ENCODE results near the gene SLC35A4. TPM values are rescaled to one million over a fixed set of nuclear protein-coding genes. Genes with fewer than 3 reads are reported as not detected.

The SLC35A4 gene
- total and polyA plus RNA-seq, 4 donors, result 17.5 to 37.0 (median 26.6) TPM

DNA sequence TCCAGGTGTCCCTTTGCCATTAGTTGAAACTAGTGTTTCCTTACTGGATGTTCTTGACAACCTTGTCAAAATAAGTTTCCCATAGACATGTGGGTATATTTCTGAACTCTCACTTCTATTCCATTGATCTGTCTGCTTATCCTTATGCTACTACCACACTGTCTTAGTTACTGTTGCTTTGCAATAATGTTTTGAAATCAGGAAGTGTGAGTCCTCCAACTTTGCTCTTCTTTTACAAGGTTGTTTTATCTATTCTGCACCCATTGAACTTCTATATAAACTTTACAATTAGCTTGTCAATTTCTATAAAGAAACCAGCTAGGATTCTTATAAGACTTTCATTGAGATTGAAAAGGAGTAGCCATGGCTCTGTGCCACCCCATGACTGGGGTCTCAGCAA, 44.1 kb downstream of the SLC35A4 start:
- H3K4me3 ChIP-seq (ENCODE audit: low read depth in 1 of 3, low read length in 3 of 3), result no peak overlapping the region
- no peak overlapping the region for H3K27ac ChIP-seq (ENCODE audit: low read depth in 1 of 2, low read length in 2 of 2)
- TF ChIP-seq NR2F2 (IDR thresholded peaks at IDR 0.05), result no peak
- TF ChIP-seq RXRA (IDR thresholded peaks at IDR 0.05), result no peak
- TF ChIP-seq, protein P1, sequence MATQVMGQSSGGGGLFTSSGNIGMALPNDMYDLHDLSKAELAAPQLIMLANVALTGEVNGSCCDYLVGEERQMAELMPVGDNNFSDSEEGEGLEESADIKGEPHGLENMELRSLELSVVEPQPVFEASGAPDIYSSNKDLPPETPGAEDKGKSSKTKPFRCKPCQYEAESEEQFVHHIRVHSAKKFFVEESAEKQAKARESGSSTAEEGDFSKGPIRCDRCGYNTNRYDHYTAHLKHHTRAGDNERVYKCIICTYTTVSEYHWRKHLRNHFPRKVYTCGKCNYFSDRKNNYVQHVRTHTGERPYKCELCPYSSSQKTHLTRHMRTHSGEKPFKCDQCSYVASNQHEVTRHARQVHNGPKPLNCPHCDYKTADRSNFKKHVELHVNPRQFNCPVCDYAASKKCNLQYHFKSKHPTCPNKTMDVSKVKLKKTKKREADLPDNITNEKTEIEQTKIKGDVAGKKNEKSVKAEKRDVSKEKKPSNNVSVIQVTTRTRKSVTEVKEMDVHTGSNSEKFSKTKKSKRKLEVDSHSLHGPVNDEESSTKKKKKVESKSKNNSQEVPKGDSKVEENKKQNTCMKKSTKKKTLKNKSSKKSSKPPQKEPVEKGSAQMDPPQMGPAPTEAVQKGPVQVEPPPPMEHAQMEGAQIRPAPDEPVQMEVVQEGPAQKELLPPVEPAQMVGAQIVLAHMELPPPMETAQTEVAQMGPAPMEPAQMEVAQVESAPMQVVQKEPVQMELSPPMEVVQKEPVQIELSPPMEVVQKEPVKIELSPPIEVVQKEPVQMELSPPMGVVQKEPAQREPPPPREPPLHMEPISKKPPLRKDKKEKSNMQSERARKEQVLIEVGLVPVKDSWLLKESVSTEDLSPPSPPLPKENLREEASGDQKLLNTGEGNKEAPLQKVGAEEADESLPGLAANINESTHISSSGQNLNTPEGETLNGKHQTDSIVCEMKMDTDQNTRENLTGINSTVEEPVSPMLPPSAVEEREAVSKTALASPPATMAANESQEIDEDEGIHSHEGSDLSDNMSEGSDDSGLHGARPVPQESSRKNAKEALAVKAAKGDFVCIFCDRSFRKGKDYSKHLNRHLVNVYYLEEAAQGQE (IDR thresholded peaks at IDR 0.05), result no peak
- no peak for TF ChIP-seq YY1 (IDR thresholded peaks at IDR 0.05)
- no peak for TF ChIP-seq TAF1 (conservative IDR thresholded peaks at IDR 0.05)
- TF ChIP-seq, protein P2, sequence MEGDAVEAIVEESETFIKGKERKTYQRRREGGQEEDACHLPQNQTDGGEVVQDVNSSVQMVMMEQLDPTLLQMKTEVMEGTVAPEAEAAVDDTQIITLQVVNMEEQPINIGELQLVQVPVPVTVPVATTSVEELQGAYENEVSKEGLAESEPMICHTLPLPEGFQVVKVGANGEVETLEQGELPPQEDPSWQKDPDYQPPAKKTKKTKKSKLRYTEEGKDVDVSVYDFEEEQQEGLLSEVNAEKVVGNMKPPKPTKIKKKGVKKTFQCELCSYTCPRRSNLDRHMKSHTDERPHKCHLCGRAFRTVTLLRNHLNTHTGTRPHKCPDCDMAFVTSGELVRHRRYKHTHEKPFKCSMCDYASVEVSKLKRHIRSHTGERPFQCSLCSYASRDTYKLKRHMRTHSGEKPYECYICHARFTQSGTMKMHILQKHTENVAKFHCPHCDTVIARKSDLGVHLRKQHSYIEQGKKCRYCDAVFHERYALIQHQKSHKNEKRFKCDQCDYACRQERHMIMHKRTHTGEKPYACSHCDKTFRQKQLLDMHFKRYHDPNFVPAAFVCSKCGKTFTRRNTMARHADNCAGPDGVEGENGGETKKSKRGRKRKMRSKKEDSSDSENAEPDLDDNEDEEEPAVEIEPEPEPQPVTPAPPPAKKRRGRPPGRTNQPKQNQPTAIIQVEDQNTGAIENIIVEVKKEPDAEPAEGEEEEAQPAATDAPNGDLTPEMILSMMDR (IDR thresholded peaks at IDR 0.05; ENCODE audit: low read depth, low read length, missing input control), result no peak
- TF ChIP-seq HNF4G (IDR thresholded peaks at IDR 0.05), result no peak
- no peak for TF ChIP-seq JUND (IDR thresholded peaks at IDR 0.05)
- TF ChIP-seq RAD21 (IDR thresholded peaks at IDR 0.05), result no peak
- TF ChIP-seq, protein P3, sequence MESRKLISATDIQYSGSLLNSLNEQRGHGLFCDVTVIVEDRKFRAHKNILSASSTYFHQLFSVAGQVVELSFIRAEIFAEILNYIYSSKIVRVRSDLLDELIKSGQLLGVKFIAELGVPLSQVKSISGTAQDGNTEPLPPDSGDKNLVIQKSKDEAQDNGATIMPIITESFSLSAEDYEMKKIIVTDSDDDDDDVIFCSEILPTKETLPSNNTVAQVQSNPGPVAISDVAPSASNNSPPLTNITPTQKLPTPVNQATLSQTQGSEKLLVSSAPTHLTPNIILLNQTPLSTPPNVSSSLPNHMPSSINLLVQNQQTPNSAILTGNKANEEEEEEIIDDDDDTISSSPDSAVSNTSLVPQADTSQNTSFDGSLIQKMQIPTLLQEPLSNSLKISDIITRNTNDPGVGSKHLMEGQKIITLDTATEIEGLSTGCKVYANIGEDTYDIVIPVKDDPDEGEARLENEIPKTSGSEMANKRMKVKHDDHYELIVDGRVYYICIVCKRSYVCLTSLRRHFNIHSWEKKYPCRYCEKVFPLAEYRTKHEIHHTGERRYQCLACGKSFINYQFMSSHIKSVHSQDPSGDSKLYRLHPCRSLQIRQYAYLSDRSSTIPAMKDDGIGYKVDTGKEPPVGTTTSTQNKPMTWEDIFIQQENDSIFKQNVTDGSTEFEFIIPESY (IDR thresholded peaks at IDR 0.05), result no peak
- no peak for TF ChIP-seq EGR1 (IDR thresholded peaks at IDR 0.05; ENCODE audit: low read depth in 2 of 2)
- no peak for TF ChIP-seq SP1 (IDR thresholded peaks at IDR 0.05)
- no peaks in the 10 kb centered on the region for H3K36me3 ChIP-seq (ENCODE audit: control insufficient read depth in 4 of 4, insufficient read depth in 3 of 4, low read depth in 1 of 4, low read length in 3 of 4)
- no peak for DNase-seq (ENCODE audit: low spot score)
- H3K27me3 ChIP-seq (ENCODE audit: control insufficient read depth in 4 of 4, insufficient read depth in 4 of 4, low read length in 3 of 4), result no peaks in the 10 kb centered on the region
- H3K9me3 ChIP-seq (ENCODE audit: control insufficient read depth in 4 of 4, low read length in 3 of 4), result no peaks in the 10 kb centered on the region
- H3K9ac ChIP-seq (ENCODE audit: low read depth in 1 of 2, low read length in 2 of 2), result no peak overlapping the region
- H3K4me1 ChIP-seq (ENCODE audit: control insufficient read depth in 4 of 4, insufficient read depth in 4 of 4, low read length in 3 of 4), result peaks cover 0 to 7% (median 3%) of the 10 kb centered on the region in 4 donors

DNA sequence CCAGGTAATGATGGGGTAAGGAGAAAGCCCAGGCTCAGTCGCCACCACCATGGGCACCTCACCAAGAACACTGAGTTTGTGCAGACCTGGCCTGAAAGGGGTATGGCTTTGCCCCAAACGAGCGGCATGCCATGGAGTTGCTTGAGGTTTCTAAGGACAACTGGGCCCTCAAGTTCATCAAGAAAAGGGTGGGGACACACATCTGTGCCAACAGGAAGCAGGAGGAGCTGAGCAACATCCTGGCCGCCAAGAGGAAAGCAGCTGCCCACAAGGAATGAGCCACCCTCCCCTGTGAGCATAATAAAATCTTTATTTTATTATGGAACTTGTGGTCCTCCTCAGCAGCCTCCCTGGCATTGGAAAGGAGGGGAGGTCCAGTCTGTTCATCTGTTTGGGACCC, 44.5 kb downstream of the SLC35A4 start:
- Histone ChIP-seq H3K36me3 (ENCODE audit: control insufficient read depth in 4 of 4, insufficient read depth in 3 of 4, low read depth in 1 of 4, low read length in 3 of 4) (no peaks in the 10 kb centered on the region), H3K9ac (ENCODE audit: low read depth in 1 of 2, low read length in 2 of 2) (no peak overlapping the region), H3K9me3 (ENCODE audit: control insufficient read depth in 4 of 4, low read length in 3 of 4) (no peaks in the 10 kb centered on the region), H3K27ac (ENCODE audit: low read depth in 1 of 2, low read length in 2 of 2) (no peak overlapping the region), H3K4me1 (ENCODE audit: control insufficient read depth in 4 of 4, insufficient read depth in 4 of 4, low read length in 3 of 4) (peaks cover 0 to 7% (median 3%) of the 10 kb centered on the region in 4 donors), H3K27me3 (ENCODE audit: control insufficient read depth in 4 of 4, insufficient read depth in 4 of 4, low read length in 3 of 4) (no peaks in the 10 kb centered on the region), H3K4me3 (ENCODE audit: low read depth in 1 of 3, low read length in 3 of 3) (no peak overlapping the region)
- no peak for DNase-seq (ENCODE audit: low spot score)
- TF ChIP-seq, protein P3 (IDR thresholded peaks at IDR 0.05), result no peak
- TF ChIP-seq GABPA (IDR thresholded peaks at IDR 0.05 in 1 of 2, conservative IDR thresholded peaks at IDR 0.05 in 1 of 2) (no peak), RAD21 (IDR thresholded peaks at IDR 0.05) (no peak), TAF1 (conservative IDR thresholded peaks at IDR 0.05) (no peak)
- WGBS, result 70% methylated on average over 4 of the region's 4 CpGs
